Islet of Langerhans (tissue), 1 donor: Measurements from ENCODE around the gene UNG.
A peak's percentile ranks its signal among the peaks of the same experiment; 100 is the strongest.
"Not testable (repeated sequence)": the region's sequence is repeated elsewhere in the genome, so short reads cannot be mapped to it uniquely, and the experiment has no call there.

Experiments used
- FAIRE-seq: peaks from one replicate; lab custom pipeline; 2011; peaks lifted over from hg19 to GRCh38; lab: Jason Lieb, UNC

Gene UNG

DNA sequence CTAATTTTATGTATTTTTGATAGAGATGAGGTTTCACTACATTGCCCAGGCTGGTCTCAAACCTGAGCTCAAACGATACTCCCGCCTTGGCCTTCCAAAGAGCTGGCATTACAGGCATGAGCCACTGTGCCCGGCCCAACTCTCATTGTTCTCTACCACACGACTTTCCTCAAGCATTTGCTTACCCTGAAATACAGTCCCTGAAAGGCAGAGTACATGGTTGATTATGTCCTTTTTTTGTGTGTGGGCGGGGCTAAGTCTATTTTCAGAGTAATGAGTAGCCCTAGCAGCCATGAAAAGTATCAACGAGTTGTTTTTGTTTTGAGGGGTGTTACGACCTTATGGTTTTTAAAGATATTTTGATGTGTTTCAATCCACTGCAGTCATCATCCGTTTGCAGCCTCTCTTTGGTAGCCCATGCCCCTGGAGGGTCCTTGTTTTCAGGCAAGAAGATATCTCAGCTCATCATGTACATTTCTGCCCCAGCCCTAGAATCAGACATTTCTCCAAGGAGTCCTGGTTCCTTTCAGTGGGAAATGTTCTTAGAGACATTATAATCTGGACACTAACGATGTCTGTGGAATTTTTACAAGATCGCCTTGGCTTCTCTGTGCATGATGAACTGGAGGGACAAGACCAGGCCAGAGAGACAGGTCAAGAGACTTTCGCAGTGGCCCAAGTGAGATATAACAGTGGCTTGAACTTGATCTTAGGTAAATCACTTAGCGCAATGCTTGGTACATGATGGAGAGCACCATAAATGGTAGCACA, 27.7 kb downstream of the UNG start:
- no peak for FAIRE-seq

GRCh38 chr12:109125791-109126190, 28.4 kb downstream of the UNG start:
- FAIRE-seq: no peak

DNA sequence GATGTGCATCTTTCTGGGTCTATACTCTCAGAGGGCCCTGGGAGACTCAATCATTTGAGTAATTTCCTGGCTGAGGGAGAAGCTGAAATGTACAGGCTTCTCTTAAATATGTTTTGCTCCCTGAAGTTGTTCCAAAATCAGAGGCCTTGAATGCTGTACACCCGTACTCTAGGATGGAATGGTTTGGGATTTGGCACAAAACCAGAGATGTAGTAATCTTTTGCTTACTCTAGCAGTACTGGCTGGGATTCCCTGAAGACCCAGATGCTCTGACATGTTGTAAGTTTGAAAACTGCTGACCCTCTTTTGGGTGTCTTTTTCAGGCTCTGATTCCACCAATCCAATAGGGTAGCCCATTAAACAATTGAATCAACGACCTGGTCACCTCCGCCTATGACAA, 29.4 kb downstream of the UNG start:
- no peak for FAIRE-seq

DNA sequence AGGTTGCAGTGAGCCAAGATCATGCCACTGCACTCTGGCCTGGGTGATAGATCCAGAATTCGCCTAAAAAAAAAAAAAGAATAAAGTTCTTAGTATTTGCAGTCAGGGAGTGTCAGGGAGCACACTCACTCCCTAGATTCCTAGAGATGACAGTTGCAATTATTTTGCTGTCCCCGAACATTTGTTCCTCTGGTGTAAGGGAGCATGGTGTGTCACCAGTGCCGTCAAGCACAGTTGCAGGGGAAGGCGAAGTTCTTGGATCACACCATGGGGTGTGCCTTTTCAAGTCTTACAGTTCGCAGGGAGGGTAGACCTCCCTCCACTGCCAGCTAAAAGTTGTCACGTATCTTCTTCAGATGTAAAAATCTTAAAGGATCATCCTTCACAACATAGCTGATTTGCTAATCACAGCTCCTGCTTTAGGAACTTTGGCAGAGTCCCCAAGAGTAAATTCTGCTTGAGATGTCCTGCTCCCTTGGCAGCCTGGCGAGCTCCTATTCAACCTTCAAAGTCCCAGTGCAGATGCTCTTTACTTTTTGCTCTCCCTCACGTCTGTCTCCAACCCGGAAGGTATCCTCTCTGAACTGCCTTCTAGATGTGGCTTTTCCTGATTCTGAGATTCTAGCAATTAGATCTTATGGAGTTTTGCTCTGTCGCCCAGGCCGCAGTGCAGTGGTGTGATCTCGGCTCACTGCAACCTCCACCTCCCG, 30.3 kb downstream of the UNG start:
- FAIRE-seq: no peak

- peak; percentile 5 for FAIRE-seq
Measured at GRCh38 chr12:109130297-109131153, 33.1 kb downstream of the UNG start.

- peak; percentile 41 for FAIRE-seq
Measured at GRCh38 chr12:109131154-109132050, 34.0 kb downstream of the UNG start.

DNA sequence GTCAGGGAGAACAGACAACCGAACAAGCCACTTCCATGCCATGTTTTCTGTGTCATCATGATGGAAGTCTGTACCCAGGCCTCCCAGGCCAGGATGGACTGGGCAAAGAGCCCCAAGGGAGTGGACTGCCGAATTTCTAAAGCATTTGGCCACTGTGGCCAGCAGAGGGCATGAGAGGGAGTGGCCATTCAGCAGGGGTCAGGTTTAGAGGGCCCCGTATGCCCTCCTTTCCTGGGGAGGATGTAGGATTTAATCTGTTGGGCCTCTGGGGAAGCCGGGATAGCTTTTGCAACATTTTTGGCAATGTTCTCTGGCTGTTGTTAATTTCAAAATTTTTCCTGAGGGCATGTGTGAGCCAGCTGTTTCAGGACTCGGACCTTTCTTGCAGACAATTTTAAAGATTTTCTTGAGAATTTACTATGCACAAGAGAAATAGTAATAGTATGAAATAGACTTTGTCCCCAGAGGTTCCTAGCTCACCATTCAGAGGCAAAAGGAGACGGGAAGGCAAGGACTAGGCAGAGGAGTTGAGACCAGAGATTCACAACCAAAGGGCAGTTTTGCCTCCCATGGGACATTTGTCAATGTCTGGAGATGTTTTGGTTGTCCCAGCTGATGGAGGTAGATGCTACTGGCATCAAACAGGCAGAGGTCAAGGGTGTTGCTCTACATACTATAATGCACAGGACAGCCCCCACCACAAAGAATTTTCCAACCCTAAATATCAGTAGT, 37.0 kb downstream of the UNG start:
- FAIRE-seq: no peak

DNA sequence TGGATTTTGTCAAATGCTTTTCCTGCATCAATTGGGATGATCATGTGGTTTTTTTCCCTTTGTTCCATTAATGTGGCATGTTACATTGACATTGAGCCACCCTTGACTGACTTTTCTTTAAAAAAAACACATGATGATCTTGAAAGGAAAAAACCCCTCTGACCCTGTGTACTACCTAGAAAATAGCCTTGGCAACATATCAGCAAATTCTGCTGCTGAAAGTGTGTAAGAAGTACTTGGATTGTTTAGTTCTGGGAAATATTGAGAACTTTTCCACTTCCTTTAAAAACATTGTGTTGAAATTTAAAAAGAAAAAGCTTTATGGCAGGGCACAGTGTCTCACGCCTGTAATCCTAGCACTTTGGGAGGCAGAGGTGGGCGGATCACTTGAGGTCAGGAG, 39.7 kb downstream of the UNG start:
- no peak for FAIRE-seq

GRCh38 chr12:109139360-109139759, 42.0 kb downstream of the UNG start:
- no peak for FAIRE-seq

DNA sequence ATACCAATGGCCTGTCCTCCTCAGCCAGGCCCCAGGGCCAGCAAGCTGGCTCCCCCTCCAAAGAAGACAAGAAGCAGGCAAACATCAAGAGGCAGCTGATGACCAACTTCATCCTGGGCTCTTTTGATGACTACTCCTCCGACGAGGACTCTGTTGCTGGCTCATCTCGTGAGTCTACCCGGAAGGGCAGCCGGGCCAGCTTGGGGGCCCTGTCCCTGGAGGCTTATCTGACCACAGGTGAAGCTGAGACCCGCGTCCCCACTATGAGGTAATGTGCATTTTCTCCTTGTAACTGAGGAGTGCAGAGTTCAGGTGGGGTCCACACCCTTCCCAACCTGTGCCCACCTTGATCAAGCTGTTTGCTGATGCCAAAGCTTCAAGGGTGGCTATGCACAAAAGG, 42.4 kb downstream of the UNG start:
- FAIRE-seq: no peak

DNA sequence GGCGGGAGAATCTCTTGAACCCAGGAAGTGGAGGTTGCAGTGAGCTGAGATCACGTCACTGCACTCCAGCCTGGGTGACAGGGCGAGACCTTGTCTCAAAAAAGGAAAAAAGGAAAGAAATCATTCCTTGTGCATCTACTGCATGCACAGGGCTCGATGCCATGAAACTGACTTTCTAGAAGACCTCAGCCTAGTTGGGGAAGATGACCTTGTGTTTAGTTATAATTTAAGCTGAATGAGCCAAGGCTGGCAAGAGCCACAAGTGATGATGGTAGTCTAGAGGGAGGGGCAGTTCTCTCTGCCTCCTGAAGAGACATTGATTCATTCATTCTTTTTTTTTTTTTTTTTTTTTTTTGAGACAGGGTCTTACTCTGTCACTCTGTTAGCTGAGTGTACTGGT, 43.2 kb downstream of the UNG start:
- no peak for FAIRE-seq

DNA sequence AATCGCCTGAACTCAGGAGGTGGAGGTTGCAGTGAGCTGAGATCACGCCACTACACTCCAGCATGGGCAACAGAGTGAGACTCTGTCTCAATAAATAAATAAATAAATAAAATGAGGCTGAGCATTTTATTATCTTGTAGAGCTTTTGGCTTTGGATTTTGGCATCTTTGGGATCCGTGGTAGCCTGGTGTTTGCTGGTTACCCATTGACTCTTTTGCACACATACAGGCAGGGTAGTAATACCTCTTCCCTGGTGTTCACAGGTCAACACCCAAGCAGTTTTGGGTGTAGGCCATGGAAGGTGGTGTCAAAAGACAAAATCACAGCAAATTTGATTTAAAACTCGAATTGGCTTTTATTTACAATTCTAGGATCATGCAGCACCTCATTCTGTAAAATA, 46.8 kb downstream of the UNG start:
- FAIRE-seq: no peak

GRCh38 chr12:109147126-109147525, 49.7 kb downstream of the UNG start:
- FAIRE-seq: not testable (repeated sequence)

GRCh38 chr12:109147954-109148353, 50.6 kb downstream of the UNG start:
- no peak for FAIRE-seq

- no peak for FAIRE-seq
Measured at GRCh38 chr12:109150124-109150640, 52.8 kb downstream of the UNG start.

GRCh38 chr12:109151457-109151856, 54.1 kb downstream of the UNG start:
- FAIRE-seq: no peak

DNA sequence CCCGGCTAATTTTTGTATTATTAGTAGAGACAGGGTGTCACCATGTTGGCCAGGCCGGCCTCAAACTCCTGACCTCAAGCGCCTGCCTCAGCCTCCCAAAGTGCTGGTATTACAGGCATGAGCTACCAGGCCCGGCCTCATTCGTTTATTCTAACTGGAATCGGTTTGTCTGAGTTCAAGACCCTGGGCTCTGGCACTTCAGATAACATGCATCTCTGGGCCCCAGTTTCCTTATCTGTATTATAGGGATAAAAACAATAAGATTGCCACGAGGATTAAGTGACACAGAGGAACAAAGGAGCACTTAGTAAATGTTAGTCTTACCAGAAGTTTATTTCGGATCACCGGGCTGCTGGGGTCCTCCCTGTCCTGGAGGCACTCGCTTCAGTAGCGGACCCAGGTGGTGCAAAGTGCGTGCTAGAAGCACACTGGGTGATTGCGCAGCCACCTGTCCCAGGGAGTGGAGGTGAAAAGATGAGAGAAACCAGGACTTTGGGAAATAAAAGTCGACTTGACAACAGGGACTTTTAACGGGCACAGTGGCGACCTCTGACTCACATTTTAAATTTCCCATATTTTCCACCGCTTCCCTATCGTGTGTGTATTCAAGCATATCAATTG, 56.5 kb downstream of the UNG start:
- FAIRE-seq: no peak

DNA sequence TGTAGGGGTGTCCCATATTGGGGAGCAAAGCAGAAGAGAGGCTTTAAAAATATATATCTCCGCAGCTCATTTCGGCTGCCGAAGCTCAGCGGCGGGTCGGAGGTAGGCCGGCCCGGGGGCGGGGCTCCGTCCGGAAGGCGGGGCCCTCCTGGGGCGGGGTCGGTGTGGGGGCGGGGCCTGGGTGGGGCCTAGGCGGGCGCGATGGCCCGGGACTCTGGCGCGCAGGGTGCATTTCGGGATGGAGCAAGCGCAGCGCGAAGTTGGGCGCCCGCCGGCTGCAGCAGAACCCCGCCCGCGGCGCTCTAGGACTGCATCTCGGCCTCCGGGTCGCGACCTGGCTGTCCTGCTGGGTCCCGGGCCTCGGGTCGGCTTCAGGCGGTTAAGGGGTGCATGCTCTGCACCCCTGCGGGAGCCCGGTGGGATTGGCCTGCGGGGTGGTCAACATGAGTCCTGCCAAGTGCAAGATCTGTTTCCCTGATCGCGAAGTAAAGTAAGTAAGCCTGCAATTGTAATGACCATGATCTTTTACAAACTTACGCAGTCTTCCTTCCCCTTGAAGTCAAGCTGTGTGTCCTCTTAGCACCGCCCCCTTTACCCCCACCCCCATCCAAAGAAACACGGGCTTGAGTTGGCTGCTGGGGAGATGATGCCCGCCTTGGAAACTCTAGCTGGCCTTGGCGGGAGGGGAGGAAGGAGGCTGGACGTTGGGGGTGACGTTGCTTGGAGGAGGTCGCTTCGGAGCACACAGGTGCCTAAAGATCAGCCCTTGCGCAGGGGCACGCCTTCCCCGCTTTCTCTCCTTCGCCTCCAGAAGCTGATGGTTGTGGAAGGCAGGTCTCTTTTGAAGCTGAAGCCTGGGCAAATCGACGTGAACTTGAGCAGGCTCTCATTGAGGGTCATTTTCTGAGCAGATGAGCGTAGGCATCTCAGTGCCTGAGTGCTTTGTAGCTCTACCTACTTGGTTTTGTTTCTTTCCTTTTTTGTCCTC, 57.3 kb downstream of the UNG start:
- FAIRE-seq: no peak

- no peak for FAIRE-seq
Measured at GRCh38 chr12:109156036-109156435, 58.6 kb downstream of the UNG start.
